ENCODE results near the gene TNS3. TPM values are rescaled to one million over a fixed set of nuclear protein-coding genes. Genes with fewer than 3 reads are reported as not detected.

TNS3 gene
- total and polyA plus RNA-seq, 9 of the 15 experiments (the other 6 are each of a cell fraction or from before 2014, with no cell fraction given): 0.20 TPM; not detected in 8

DNA sequence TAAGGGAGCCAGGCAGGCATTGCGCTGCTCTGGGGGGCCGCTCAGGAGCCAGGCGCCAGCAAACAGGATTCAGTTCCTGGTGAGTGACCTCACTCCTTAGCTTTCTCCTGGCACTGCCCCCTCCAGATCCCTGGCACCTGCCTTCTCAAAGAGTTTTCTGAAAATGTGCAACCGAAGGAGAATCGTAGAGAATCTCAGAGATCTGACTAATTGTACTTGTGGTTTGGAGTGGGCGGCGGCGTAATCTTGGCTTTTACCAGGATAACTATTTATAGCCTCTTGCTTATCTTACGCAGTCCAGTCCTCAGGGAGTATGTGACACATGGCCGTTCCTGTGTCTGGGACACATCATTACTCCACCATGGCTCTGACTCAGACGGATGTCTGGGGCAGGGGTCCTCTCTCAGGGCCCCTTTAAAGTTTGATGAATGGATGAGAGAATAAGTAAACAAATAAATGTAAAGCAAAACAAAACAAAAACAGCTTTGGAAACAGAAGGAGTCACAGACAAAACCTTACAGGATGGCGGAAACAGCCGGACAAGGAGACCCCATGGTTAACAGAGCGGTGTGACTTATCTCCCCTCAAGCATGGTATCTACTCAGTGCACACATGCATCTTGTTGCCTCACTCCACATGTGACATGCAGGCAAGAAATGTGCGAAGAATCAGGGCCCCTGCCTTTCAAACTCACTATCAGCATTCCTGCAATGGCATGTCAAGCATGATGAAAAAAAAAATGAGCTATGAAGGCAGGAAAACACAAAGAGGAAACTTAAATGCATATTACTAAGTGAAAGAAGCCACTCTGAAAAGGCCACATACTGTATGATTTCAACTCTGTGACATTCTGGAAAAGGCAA lies 99.7 kb downstream of the TNS3 start (continued):
- TF ChIP-seq, protein P1, sequence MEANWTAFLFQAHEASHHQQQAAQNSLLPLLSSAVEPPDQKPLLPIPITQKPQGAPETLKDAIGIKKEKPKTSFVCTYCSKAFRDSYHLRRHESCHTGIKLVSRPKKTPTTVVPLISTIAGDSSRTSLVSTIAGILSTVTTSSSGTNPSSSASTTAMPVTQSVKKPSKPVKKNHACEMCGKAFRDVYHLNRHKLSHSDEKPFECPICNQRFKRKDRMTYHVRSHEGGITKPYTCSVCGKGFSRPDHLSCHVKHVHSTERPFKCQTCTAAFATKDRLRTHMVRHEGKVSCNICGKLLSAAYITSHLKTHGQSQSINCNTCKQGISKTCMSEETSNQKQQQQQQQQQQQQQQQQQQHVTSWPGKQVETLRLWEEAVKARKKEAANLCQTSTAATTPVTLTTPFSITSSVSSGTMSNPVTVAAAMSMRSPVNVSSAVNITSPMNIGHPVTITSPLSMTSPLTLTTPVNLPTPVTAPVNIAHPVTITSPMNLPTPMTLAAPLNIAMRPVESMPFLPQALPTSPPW (CRISPR knock-in tag; IDR thresholded peaks at IDR 0.05): peak; percentile 52
- TF ChIP-seq FOSL1 (tag; conservative IDR thresholded peaks at IDR 0.05): peak; percentile 96
- TF ChIP-seq XRCC4 (IDR thresholded peaks at IDR 0.05; ENCODE audit: extremely low read depth, insufficient read depth, insufficient read length): no peak
- peak; percentile 68; the same call in 1 of the 2 replicates for TF ChIP-seq JUN (IDR thresholded peaks at IDR 0.05; ENCODE audit: borderline replicate concordance, low read depth, low read length)
- no peak for TF ChIP-seq JUN (CRISPR knock-in tag; IDR thresholded peaks at IDR 0.05; ENCODE audit: borderline replicate concordance)
- TF ChIP-seq HMBOX1 (IDR thresholded peaks at IDR 0.05): peak; percentile 70
- 0 out of 4 replicates have a peak, but pooled peaks of 1 of the 2 experiments have one; percentile 38 for TF ChIP-seq HDAC1 (IDR thresholded peaks at IDR 0.05)
- peak; percentile 91 for TF ChIP-seq TCF3 (CRISPR knock-in tag; IDR thresholded peaks at IDR 0.05)
- TF ChIP-seq MEF2D (tag; conservative IDR thresholded peaks at IDR 0.05; ENCODE audit: low read depth): peak; percentile 98
- no peak for TF ChIP-seq ZNF431 (CRISPR knock-in tag; IDR thresholded peaks at IDR 0.05)
- peak; percentile 69 for TF ChIP-seq MEIS2 (IDR thresholded peaks at IDR 0.05; ENCODE audit: partially characterized antibody)
- TF ChIP-seq SOX6 (IDR thresholded peaks at IDR 0.05): peak; percentile 71
- TF ChIP-seq, protein P2, sequence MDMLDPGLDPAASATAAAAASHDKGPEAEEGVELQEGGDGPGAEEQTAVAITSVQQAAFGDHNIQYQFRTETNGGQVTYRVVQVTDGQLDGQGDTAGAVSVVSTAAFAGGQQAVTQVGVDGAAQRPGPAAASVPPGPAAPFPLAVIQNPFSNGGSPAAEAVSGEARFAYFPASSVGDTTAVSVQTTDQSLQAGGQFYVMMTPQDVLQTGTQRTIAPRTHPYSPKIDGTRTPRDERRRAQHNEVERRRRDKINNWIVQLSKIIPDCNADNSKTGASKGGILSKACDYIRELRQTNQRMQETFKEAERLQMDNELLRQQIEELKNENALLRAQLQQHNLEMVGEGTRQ (CRISPR knock-in tag; IDR thresholded peaks at IDR 0.05): peak; percentile 36; the same call in 1 of the 2 replicates
- peak; percentile 83 for TF ChIP-seq HDAC3 (IDR thresholded peaks at IDR 0.05; ENCODE audit: borderline replicate concordance, partially characterized antibody)
- TF ChIP-seq JUNB (CRISPR knock-in tag; conservative IDR thresholded peaks at IDR 0.05): no peak
